Fibroblast of lung (primary cell): ENCODE results near the gene MAP7.

Source experiments
- EZH2 ChIP-seq: IDR thresholded peaks from 2 replicates; pipeline ENCODE4 v1.5.1; 2012; ENCODE audit warnings: low read length, control low read depth, mild to moderate bottlenecking; ENCODE audit errors: missing control alignments
- TF ChIP-seq, protein P1 (sequence below), 2 donors: IDR thresholded peaks in 1 of 2; conservative IDR thresholded peaks in 1 of 2; 1 replicate in 1 of 2; 2 replicates in 1 of 2; pipeline ENCODE4 v1.5.1; 2011 to 2012; ENCODE audit warnings: low read length in 2 of 2, control low read depth in 1 of 2, inconsistent platforms in 1 of 2, low read depth in 1 of 2, mild to moderate bottlenecking in 1 of 2

DNA sequence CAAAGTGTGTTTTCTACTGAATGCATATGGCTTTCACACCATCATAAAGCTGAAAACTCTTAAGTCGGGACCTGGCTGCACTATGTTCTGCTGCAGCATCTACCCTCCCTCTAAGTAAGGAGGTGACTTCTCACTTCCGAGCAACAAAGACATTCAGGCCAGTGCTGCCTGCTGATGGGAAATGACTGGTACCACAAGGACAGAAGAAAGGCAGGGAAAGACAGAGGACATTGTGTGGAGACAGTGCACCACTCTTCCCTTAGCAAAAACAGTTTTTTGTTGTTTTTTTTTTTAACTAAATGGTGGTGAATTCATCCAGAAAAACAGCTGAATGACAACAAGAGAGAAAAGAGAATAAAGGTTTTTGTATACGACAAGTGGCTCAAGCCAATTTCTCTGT, 81.5 kb downstream of the MAP7 start:
- TF ChIP-seq, protein P1, sequence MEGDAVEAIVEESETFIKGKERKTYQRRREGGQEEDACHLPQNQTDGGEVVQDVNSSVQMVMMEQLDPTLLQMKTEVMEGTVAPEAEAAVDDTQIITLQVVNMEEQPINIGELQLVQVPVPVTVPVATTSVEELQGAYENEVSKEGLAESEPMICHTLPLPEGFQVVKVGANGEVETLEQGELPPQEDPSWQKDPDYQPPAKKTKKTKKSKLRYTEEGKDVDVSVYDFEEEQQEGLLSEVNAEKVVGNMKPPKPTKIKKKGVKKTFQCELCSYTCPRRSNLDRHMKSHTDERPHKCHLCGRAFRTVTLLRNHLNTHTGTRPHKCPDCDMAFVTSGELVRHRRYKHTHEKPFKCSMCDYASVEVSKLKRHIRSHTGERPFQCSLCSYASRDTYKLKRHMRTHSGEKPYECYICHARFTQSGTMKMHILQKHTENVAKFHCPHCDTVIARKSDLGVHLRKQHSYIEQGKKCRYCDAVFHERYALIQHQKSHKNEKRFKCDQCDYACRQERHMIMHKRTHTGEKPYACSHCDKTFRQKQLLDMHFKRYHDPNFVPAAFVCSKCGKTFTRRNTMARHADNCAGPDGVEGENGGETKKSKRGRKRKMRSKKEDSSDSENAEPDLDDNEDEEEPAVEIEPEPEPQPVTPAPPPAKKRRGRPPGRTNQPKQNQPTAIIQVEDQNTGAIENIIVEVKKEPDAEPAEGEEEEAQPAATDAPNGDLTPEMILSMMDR (conservative IDR thresholded peaks at IDR 0.05 in 1 of 2, IDR thresholded peaks at IDR 0.05 in 1 of 2; ENCODE audit: low read depth in 1 of 2, low read length in 2 of 2): no peak
- no peak for TF ChIP-seq EZH2
